Caco-2 (cell line): ENCODE results near the gene MEOX1. TPM values are rescaled to one million over a fixed set of nuclear protein-coding genes. Genes with fewer than 3 reads are reported as not detected.

Experiments used
- BruUV-seq: library from RNA; stranded (reverse); fragments of 400-500 nt; replicated peaks from 2 replicates; lab custom pipeline; 2021; lab: Mats Ljungman, UMichigan
- CTCF ChIA-PET: fragments of 300-600 bp; sonication (Branson Sonifier 250); formaldehyde crosslinking; loops from one replicate; lab custom pipeline; 2022; ENCODE audit warnings: antibody characterized with exemption; lab: Charles Lee
- POLR2A ChIA-PET: fragments of 300-600 bp; sonication (Branson Sonifier 250); formaldehyde crosslinking; loops from one replicate; lab custom pipeline; 2022; ENCODE audit warnings: antibody characterized with exemption; lab: Charles Lee
- DNase-seq, 2 experiments: peaks; one replicate each; pipeline versions ENCODE4 v3.0.0 to v3.0.0-alpha.2; 2020 to 2022
- H3K27me3 ChIP-seq: replicated peaks from 2 replicates; pipeline ENCODE4 v1.6.0; 2011; ENCODE audit warnings: low read length; ENCODE audit not compliant: control insufficient read depth, insufficient read depth
- H3K36me3 ChIP-seq: 2 replicates; pipeline ENCODE4 v1.5.1; 2011; ENCODE audit warnings: low read length; ENCODE audit not compliant: control insufficient read depth, insufficient read depth
- H3K4me1 ChIP-seq: fragments of 250-450 bp; sonication (Bioruptor Pico); 2 replicates; pipeline ENCODE4 v1.5.1; 2020; ENCODE audit warnings: mild to moderate bottlenecking
- H3K4me3 ChIP-seq: 2 replicates; pipeline ENCODE4 v1.5.1; 2011; ENCODE audit warnings: low read depth, mild to moderate bottlenecking, control low read depth, low read length
- H3K9me3 ChIP-seq: fragments of 250-450 bp; sonication (Bioruptor Pico); 2 replicates; pipeline ENCODE4 v1.5.1; 2020; ENCODE audit warnings: mild to moderate bottlenecking, moderate library complexity
- H3K27ac Mint-ChIP-seq: one replicate; pipeline ENCODE4 v1.8.0; 2022; ENCODE audit warnings: mixed read lengths; ENCODE audit not compliant: unreplicated experiment
- H3K27me3 Mint-ChIP-seq: one replicate; pipeline ENCODE4 v1.8.0; 2022; ENCODE audit warnings: mixed read lengths; ENCODE audit not compliant: insufficient read depth, unreplicated experiment
- H3K36me3 Mint-ChIP-seq: one replicate; pipeline ENCODE4 v1.8.0; 2022; ENCODE audit warnings: mild to moderate bottlenecking, mixed read lengths; ENCODE audit not compliant: insufficient read depth, unreplicated experiment
- H3K4me1 Mint-ChIP-seq: one replicate; pipeline ENCODE4 v1.8.0; 2022; ENCODE audit warnings: low read depth, mixed read lengths; ENCODE audit not compliant: unreplicated experiment
- H3K4me3 Mint-ChIP-seq: one replicate; pipeline ENCODE4 v1.8.0; 2022; ENCODE audit warnings: mild to moderate bottlenecking, moderate library complexity, mixed read lengths; ENCODE audit not compliant: unreplicated experiment
- H3K9me3 Mint-ChIP-seq: one replicate; pipeline ENCODE4 v1.8.0; 2022; ENCODE audit warnings: mixed read lengths; ENCODE audit not compliant: unreplicated experiment
- CTCF ChIP-seq, 2 experiments: fragments of 200-600 bp in 1 of 2; IDR thresholded peaks; 1 replicate in 1 of 2; 2 replicates in 1 of 2; pipeline versions ENCODE4 v1.5.1 to v1.8.0; 2011 to 2022; ENCODE audit warnings: antibody characterized with exemption in 1 of 2, control low read depth in 1 of 2, inconsistent platforms in 1 of 2, low read depth in 1 of 2, low read length in 1 of 2, mild to moderate bottlenecking in 1 of 2, moderate library complexity in 1 of 2; ENCODE audit not compliant: insufficient read depth in 1 of 2, severe bottlenecking in 1 of 2, unreplicated experiment in 1 of 2
- intact Hi-C: fragments of 100-400 bp; cut with micrococcal nuclease; formaldehyde crosslinking; loops from one replicate; pipeline ENCODE4 v1.10.0; 2022; ENCODE audit not compliant: unreplicated experiment
- total RNA-seq: library from RNA; stranded (reverse); gene quantifications from 2 replicates; pipeline ENCODE4 v1.2.3, GENCODE V29; 2022

The MEOX1 gene
- total RNA-seq, 1 experiment from 2014 or later, result 1.7 TPM

- Mint-ChIP-seq H3K36me3 (no peaks in the 10 kb centered on the region), H3K27ac (no peak overlapping the region), H3K27me3 (no peaks in the 10 kb centered on the region), H3K4me1 (peaks cover 9% of the 10 kb centered on the region), H3K4me3 (no peak overlapping the region), H3K9me3 (no peaks in the 10 kb centered on the region)
- no peak overlapping the region for H3K4me3 ChIP-seq
- H3K36me3 ChIP-seq, result no peaks in the 10 kb centered on the region
- intact Hi-C loops, result no loop called here
- BruUV-seq, result no TSS peak
- no peaks in the 10 kb centered on the region for H3K9me3 ChIP-seq
- CTCF ChIA-PET, result interaction anchor here (1.4 kb wide), 1 partner anchor 10 kb away, joined by 7 read pairs; no protein-coding TSS in a partner anchor
- peaks cover 13% of the 10 kb centered on the region for H3K4me1 ChIP-seq
- no peaks in the 10 kb centered on the region for H3K27me3 ChIP-seq
- POLR2A ChIA-PET, result no interaction called here
- no peak for TF ChIP-seq CTCF (IDR thresholded peaks at IDR 0.05; ENCODE audit: insufficient read depth in 1 of 2, low read depth in 1 of 2, low read length in 1 of 2, severe bottlenecking in 1 of 2, unreplicated experiment in 1 of 2)
- no peak for DNase-seq
These were observed 22.4 kb upstream of the MEOX1 start for GRCh38 chr17:43683928-43684653.

DNA sequence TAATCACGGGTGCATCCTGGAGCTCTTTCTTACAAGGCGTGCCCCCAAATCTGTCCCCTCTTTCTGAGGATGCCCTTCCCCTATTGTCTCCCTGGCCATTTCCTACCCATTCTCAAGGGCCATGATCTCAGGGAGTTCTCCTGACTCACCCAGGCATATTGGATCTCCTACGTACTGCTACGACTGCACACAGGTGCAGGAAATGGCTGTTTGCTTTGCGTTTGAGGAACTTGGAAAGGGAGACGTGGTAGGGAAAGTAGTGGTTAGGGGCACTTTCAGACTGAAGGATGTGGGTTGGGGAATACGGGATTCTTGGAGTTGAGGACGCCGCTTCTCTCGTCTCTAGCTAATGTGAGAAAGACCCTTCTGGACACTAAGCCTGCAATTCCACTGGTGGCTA lies 18.7 kb upstream of the MEOX1 start:
- BruUV-seq, result no TSS peak
- Histone ChIP-seq H3K4me3 (no peak overlapping the region), H3K36me3 (no peaks in the 10 kb centered on the region), H3K9me3 (no peaks in the 10 kb centered on the region), H3K4me1 (peaks cover 28% of the 10 kb centered on the region), H3K27me3 (no peaks in the 10 kb centered on the region)
- Mint-ChIP-seq H3K27me3 (no peaks in the 10 kb centered on the region), H3K4me3 (no peak overlapping the region), H3K27ac (no peak overlapping the region), H3K4me1 (peaks cover 29% of the 10 kb centered on the region), H3K9me3 (no peaks in the 10 kb centered on the region), H3K36me3 (no peaks in the 10 kb centered on the region)
- intact Hi-C loops, result no loop called here
- POLR2A ChIA-PET, result no interaction called here
- DNase-seq, result no peak
- no peak for TF ChIP-seq CTCF (IDR thresholded peaks at IDR 0.05; ENCODE audit: insufficient read depth in 1 of 2, low read depth in 1 of 2, low read length in 1 of 2, severe bottlenecking in 1 of 2, unreplicated experiment in 1 of 2)
- CTCF ChIA-PET, result interaction anchor here (0.9 to 1.0 kb wide), 2 partner anchors 155 to 197 kb away, joined by 3 to 4 read pairs; partner anchors contain the start of gene DHX8

- no TSS peak for BruUV-seq
- no peaks in the 10 kb centered on the region for H3K9me3 Mint-ChIP-seq
- no peak for DNase-seq
- no peaks in the 10 kb centered on the region for H3K27me3 Mint-ChIP-seq
- Histone ChIP-seq H3K9me3 (no peaks in the 10 kb centered on the region), H3K36me3 (no peaks in the 10 kb centered on the region), H3K4me3 (no peak overlapping the region), H3K4me1 (peaks cover 22% of the 10 kb centered on the region), H3K27me3 (no peaks in the 10 kb centered on the region)
- no peak overlapping the region for H3K27ac Mint-ChIP-seq
- intact Hi-C loops, result no loop called here
- POLR2A ChIA-PET, result no interaction called here
- H3K36me3 Mint-ChIP-seq, result no peaks in the 10 kb centered on the region
- peaks cover 31% of the 10 kb centered on the region for H3K4me1 Mint-ChIP-seq
- CTCF ChIA-PET, result interaction anchor here (0.6 to 1.0 kb wide), 3 partner anchors 15 to 154 kb away, joined by 3 to 4 read pairs (median 4); partner anchors contain the start of gene DUSP3
- TF ChIP-seq CTCF (IDR thresholded peaks at IDR 0.05; ENCODE audit: insufficient read depth in 1 of 2, low read depth in 1 of 2, low read length in 1 of 2, severe bottlenecking in 1 of 2, unreplicated experiment in 1 of 2), result no peak
- no peak overlapping the region for H3K4me3 Mint-ChIP-seq
These were observed 18.2 kb upstream of the MEOX1 start for GRCh38 chr17:43679911-43680310.
